Tibial artery (tissue), 4 donors: Measurements from ENCODE around the gene OXA1L.

ENCODE experiments used
- DNase-seq, 2 donors: peaks; one replicate each; pipeline ENCODE4 v3.0.0-alpha.2; 2019
- H3K27ac ChIP-seq, 2 donors: fragments of 200-600 bp; sonication (generic) in 1 of 2; 1 replicate in 1 of 2; 2 replicates in 1 of 2; pipeline ENCODE4 v1.5.1; 2018 to 2019; ENCODE audit warnings: mild to moderate bottlenecking in 1 of 2
- H3K27me3 ChIP-seq, 2 donors: fragments of 200-600 bp; sonication (generic) in 1 of 2; one replicate each; pipeline versions ENCODE4 v1.5.1 to v1.6.0; 2016 to 2019
- H3K36me3 ChIP-seq, 3 donors: fragments of 200-600 bp; sonication (generic) in 2 of 3; one replicate each; pipeline ENCODE4 v1.5.1; 2016 to 2019; ENCODE audit warnings: mild to moderate bottlenecking in 2 of 3
- H3K4me1 ChIP-seq, 4 donors: fragments of 200-600 bp; sonication (generic) in 2 of 4; 1 replicate in 3 of 4; 2 replicates in 1 of 4; pipeline ENCODE4 v1.5.1; 2016 to 2019
- H3K4me3 ChIP-seq, 2 donors: fragments of 200-600 bp; sonication (generic) in 1 of 2; 1 replicate in 1 of 2; 2 replicates in 1 of 2; pipeline ENCODE4 v1.5.1; 2018 to 2019; ENCODE audit warnings: mild to moderate bottlenecking in 2 of 2
- H3K9me3 ChIP-seq, 3 donors: fragments of 200-600 bp; sonication (generic) in 1 of 3; one replicate each; pipeline ENCODE4 v1.5.1; 2016 to 2019
- CTCF ChIP-seq, 2 experiments: fragments of 200-600 bp in 1 of 2; fragments of 450-650 bp in 1 of 2; IDR thresholded peaks; one replicate each; pipeline ENCODE4 v1.5.1; 2017 to 2019; ENCODE audit warnings: antibody characterized with exemption in 2 of 2, mild to moderate bottlenecking in 1 of 2, moderate library complexity in 1 of 2
- intact Hi-C: fragments of 100-400 bp; cut with DNase I; formaldehyde crosslinking; loops from one replicate; pipeline ENCODE4 v1.15.0; 2023; ENCODE audit warnings: low total_unique reads

OXA1L gene

GRCh38 chr14:22778084-22778483 lies 11.6 kb downstream of the OXA1L start:
- Histone ChIP-seq H3K9me3 (no peaks in the 10 kb centered on the region), H3K4me1 (no peaks in the 10 kb centered on the region), H3K27me3 (no peaks in the 10 kb centered on the region), H3K36me3 (peaks cover 9 to 22% (median 12%) of the 10 kb centered on the region in 3 donors), H3K27ac (no peak overlapping the region), H3K4me3 (no peak overlapping the region)
- no peak for DNase-seq
- no peak for TF ChIP-seq CTCF (IDR thresholded peaks at IDR 0.05)
- intact Hi-C loops: no loop called here

GRCh38 chr14:22780105-22780679 lies 13.7 kb downstream of the OXA1L start:
- no peaks in the 10 kb centered on the region for H3K4me1 ChIP-seq
- H3K36me3 ChIP-seq: peaks cover 0 to 4% (median 0%) of the 10 kb centered on the region in 3 donors
- TF ChIP-seq CTCF (IDR thresholded peaks at IDR 0.05): no peak
- intact Hi-C loops: no loop called here
- no peaks in the 10 kb centered on the region for H3K27me3 ChIP-seq
- H3K4me3 ChIP-seq: no peak overlapping the region
- no peaks in the 10 kb centered on the region for H3K9me3 ChIP-seq
- no peak overlapping the region for H3K27ac ChIP-seq
- DNase-seq: no peak

- intact Hi-C loops: no loop called here
- H3K27ac ChIP-seq: no peak overlapping the region
Measured at GRCh38 chr14:22780941-22781300, 14.4 kb downstream of the OXA1L start.

GRCh38 chr14:22781301-22781991 lies 15.0 kb downstream of the OXA1L start:
- Histone ChIP-seq H3K4me3 (no peak overlapping the region), H3K4me1 (no peaks in the 10 kb centered on the region), H3K27me3 (no peaks in the 10 kb centered on the region), H3K27ac (no peak overlapping the region), H3K9me3 (no peaks in the 10 kb centered on the region), H3K36me3 (no peaks in the 10 kb centered on the region)
- intact Hi-C loops: no loop called here
- no peak for TF ChIP-seq CTCF (IDR thresholded peaks at IDR 0.05)
- DNase-seq: no peak

More at GRCh38 chr14:22780941-22781300, 14.4 kb downstream of the OXA1L start:
- no peaks in the 10 kb centered on the region for H3K4me1 ChIP-seq
- H3K4me3 ChIP-seq: no peak overlapping the region
- no peaks in the 10 kb centered on the region for H3K36me3 ChIP-seq
- no peak for DNase-seq
- H3K9me3 ChIP-seq: no peaks in the 10 kb centered on the region
- no peak for TF ChIP-seq CTCF (IDR thresholded peaks at IDR 0.05)
- no peaks in the 10 kb centered on the region for H3K27me3 ChIP-seq

GRCh38 chr14:22786685-22787084 lies 20.2 kb downstream of the OXA1L start:
- no peak for TF ChIP-seq CTCF (IDR thresholded peaks at IDR 0.05)
- no peak for DNase-seq
- Histone ChIP-seq H3K4me3 (no peak overlapping the region), H3K27me3 (no peaks in the 10 kb centered on the region), H3K4me1 (no peaks in the 10 kb centered on the region), H3K27ac (no peak overlapping the region), H3K36me3 (no peaks in the 10 kb centered on the region), H3K9me3 (no peaks in the 10 kb centered on the region)
- intact Hi-C loops: no loop called here
